ENCODE measurements around the gene KRTAP11-1.

KRTAP11-1 gene

GRCh38 chr21:30831194-30831765 is 50.1 kb downstream of the KRTAP11-1 start:
- TF ChIP-seq TEAD4 (IDR thresholded peaks at IDR 0.05) (no peak), EP300 (IDR thresholded peaks at IDR 0.05; ENCODE audit: borderline replicate concordance) (no peak), RAD21 (IDR thresholded peaks at IDR 0.05; ENCODE audit: low read depth) (peak; percentile 20; the same call in 1 of the 2 replicates)

Measured in Ishikawa (cell line).